Stimulated activated CD8-positive, alpha-beta memory T cell treated with anti-CD3 and anti-CD28 coated beads, Interleukin-2, amount 100 ng/mL, for 48 hours (primary cell): ENCODE results near the gene MAOB.
"Not testable (repeated sequence)": the region's sequence is repeated elsewhere in the genome, so short reads cannot be mapped to it uniquely, and the experiment has no call there.

ENCODE experiments used
- DNase-seq, 2 donors: peaks; one replicate each; pipeline ENCODE4 v3.0.0-alpha.2; 2020; ENCODE audit warnings: low read depth in 2 of 2

MAOB gene

DNA sequence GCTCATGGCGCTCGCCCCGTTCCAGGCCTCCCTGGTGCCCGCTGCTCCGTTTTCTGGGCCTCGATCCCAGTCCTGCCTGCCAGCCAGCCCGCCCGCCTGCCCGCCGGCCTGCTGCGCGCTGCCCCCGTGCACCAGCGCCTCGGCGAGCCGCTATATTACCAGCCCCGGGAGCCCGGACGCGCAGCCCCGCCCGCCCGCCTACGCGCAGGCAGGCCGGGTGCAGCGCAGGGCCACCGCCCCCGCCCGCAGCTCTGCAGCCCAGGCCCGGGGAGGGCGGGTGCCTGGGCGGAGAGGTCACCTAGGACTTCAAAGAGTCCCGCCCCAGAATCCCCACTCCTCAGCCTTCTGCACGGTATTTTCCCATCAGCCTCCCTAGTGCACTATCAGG, at the start of gene MAOB:
Gene MAOB (minus strand): TSS at position 157 of the 388 bp plus-strand sequence. CDS start 151 bp downstream, at position 6.
- DNase-seq, result peak; percentile 4 to 7

DNA sequence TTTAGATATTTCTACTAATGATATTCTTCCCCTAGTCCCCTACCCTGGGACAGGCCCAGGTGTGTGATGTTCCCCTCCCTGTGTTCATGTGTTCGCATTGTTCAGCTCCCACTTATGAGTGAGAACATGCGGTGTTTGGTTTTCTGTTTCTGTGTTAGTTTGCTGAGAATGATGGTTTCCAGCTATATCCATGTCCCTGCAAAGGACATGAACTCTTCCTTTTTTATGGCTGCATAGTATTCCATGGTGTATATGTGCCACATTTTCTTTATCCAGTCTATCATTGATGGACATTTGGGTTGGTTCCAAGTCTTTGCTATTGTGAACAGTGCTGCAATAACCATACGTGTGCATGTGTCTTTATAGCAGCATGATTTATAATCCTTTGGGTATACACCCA, 39.8 kb upstream of the MAOB start:
- DNase-seq, result not testable (repeated sequence)

DNA sequence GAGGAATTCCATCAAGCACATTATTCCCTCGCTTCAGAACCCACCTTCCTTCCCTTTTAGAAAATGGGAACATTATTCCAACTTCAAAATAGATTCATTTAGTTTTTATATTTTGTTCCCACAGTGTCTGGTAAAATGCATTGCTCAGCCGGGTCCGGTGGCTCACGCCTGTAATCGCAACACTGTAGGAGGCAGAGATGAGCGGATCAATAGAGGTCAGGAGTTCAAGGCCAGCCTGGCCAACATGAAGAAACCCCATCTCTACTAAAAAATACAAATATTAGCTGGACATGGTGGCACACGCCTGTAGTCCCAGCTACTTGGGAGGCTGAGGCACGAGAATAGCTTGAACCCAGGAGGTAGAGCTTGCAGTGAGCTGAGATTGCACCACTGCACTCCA, 28.5 kb upstream of the MAOB start:
- DNase-seq, result not testable (repeated sequence)

DNA sequence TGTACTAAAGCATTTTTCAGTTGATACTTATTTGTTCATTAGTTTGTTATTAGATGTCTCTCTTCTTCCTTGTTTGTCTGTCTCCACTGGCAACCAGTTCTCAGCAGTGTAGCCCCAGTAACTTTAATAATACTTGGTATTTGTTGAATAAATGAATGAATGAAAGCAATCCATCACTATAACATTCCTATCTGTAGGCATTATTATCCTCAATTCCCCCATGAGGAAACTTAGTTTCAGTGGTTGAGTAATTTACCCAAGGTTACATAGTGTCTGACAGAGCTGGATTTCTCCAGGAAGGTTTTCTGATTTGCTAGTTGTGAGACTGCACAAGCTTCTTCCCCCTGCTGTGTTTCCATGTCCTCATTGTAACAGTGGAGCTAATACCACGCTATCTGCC, 27.8 kb upstream of the MAOB start:
- no peak for DNase-seq

DNA sequence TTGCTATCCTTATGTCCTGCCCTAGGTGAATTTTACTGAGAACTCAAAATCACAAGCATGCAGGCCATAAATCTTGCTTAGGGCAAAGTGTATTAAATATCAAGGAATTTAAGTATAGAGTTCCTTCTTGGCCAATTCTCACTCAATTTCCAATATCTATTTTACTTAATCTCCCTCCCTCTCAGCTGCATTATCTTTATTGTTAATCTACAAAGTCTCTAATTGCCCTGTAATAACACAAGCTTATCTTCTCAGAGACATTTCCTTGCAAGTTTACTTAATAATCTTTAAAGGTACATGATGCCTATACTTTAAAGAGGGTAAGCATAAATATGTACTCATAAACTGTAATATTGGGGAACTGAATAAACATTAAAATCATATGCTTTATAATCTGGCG, 26.9 kb upstream of the MAOB start:
- DNase-seq, result no peak

DNA sequence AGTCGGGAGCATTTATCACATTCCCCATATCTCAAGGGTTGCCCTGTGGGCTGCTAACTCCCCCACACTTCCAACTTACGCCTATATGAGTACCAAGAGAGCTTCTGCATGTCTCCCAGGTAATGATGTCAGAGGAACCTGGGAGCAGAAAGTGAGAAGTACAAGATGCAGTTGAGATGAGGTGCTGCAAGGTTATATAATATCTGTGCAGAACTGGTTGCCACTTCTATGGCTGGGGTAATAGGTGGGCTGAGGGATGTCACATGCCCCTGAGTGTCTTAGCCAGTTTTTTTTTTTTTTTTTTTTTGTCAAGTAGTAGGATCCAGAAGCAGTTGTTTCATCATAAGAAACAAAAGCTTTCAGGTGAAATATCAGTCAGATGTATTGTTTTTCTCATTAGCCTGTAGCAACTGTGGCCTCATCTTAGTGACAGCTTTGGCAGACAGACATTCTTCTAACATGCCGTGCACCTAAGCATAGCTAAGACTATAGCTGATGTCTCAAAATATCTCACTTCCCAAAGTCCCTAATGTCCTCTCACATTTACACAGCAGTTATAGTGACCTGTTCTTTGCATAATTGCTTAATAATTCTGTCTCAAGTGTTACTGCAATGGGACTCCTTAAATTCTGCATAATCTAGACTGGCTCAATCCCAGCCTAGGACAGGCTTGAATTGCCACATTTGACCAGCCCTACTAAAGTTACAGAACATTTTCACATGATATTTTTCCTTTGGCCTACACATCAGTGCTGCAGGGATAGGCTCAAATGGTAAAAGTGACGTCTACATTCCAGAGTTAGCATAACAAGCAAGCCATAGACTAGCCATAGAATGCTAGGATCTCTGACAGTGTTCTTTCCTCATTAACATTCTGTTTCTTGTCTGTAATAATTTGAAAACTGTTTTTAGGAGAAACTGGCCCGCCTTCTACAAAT, 17.9 kb upstream of the MAOB start:
- DNase-seq, result no peak

DNA sequence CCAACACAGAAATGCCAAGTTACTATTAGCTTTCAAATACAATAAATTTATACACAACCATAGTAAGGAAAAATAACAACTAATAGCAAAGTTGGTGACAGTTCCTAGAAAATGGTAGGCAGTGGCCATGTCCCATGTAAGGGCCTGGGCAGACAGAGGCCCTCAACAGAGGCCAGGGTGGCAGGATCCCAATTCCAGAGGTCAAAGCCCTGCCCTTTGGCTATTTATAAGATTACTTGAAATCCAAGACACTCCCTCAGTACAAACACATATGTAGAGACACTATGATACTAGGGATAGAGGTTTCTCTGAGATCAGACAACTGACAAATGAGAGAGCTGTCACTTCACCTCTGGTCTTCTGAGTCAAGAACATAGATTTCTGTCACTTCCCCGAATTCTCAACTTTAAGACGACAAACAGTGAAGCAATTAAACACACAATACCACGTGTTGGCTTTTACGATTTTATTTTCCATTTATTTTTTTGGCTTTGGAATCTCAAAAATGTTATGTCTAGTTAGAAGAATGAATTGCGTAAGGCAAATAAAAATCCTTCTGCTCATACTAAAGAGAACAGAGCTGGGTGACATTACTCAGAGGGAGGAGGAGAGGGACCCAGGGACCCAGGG, 16.3 kb upstream of the MAOB start:
- no peak for DNase-seq

DNA sequence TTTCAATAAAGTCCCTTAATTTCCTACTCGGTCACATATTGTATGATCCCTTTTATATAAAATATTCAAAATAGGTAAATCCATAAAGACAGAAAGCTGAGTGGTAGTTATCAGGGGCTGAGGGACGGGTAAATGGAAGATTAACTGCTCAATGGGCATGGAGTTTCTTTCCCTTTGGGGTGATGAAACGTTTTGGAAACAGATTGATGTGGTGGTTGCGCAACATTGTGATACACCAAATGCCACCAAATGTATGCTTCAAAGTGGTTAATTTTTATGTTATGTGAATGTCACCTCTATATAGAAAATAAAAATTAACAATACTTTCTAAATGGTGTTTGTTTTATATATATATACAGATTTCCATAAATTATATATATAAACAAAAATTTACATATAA, 15.0 kb upstream of the MAOB start:
- no peak for DNase-seq

DNA sequence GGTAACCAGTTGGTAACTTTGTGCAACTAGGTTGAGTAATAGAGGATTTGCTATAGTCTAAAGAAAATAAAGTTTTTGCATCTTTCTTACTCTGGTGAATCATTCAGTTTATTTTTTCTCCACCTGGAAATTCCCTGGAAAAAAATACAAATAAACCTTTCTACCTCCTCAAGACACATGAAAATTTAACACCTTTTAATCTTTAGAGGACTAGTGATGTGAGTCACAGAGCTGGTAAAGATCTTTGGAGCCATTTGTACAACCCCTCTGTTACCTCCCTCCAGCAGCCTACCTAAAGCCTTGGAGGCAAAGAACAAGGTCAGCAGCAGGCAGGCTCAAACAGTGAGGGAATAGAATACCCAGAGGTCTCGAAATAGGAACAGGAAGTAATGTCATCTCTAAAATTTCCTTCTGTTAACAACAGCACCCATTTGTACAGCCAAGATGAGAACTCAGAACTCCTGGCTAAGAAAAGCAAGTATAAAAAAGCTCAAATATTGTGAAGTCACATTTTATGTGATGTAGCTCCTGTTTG, 10.2 kb upstream of the MAOB start:
- DNase-seq, result no peak

DNA sequence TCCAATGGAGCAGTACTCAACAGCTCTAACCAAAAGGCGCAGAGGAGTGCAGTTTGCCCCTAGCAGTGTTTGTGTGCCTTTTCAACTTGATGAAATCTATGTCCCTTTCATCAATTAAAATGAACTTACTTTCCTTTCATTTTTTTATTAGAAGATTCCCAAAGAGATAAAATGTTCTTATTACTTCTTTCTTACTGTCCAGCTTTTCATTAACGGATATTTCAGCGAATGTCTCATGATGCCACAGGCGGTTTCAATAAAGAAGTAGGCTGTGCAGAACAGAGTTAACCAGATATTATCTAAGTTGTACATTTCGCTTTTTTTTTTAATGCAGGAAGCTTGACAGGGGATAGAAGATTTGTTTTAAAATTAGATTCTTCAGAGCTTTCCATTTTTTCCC, 3.4 kb upstream of the MAOB start:
- no peak for DNase-seq

DNA sequence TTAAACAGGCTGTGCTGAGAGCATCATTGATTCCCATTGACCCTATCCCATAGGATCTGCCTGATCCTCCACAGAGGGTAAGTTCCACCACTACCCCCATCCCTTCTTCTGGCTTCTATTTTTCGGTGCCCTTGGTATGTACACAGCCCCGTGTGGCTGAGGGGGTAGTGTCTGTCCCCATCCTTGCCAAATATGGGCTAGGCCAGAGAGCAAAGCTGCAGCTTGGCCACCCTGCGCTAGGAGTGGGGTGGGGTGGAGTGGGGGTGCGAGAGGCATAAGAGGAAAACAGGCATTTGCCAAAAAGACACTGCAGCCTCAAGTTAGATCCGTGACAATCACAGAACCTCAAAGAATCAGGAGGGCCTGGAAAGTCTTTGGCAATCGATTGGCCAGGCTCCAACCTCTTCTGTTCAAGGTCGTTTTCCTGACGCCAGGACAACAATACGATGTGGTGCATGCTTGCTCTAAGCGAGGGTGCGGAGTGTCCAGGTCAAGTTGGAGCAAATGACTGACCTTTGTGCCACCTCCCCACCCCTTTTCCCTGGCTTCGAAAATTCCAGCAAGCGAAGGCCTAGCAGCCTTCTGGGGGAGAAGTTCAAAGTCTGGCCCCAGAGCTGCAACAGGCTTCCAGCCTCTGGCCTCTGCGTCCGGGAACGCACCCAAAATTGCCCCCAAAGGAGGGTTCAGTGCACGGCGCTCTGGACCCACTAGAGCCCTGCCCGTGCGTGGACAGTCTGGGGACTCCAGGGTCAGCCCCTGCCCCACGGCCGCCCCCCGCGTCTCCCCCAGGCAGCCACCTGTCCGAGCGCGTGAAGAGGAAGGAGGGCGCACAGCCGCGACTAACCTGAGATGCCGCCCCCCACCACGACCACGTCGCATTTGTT, 598 bp downstream of the MAOB start:
- no peak for DNase-seq

DNA sequence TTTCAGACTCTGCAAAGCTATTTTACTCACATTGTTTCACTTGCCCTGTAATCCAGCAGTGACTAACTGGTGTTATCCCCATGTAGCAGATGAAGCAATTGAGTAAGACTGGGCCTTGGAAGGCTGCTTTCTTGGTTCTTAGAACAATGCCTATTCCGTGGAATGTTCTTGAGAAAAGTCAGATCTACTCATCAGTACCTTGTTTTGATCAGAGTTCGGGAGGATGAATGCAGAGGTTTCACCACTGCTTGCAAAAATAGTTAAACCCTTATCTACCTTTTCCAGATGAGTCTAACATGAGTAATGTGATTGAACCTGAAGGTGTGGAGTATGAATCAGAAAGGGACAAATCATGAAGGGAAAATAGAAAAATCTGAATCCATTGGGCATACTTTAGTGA, 1.8 kb downstream of the MAOB start:
- DNase-seq, result no peak

DNA sequence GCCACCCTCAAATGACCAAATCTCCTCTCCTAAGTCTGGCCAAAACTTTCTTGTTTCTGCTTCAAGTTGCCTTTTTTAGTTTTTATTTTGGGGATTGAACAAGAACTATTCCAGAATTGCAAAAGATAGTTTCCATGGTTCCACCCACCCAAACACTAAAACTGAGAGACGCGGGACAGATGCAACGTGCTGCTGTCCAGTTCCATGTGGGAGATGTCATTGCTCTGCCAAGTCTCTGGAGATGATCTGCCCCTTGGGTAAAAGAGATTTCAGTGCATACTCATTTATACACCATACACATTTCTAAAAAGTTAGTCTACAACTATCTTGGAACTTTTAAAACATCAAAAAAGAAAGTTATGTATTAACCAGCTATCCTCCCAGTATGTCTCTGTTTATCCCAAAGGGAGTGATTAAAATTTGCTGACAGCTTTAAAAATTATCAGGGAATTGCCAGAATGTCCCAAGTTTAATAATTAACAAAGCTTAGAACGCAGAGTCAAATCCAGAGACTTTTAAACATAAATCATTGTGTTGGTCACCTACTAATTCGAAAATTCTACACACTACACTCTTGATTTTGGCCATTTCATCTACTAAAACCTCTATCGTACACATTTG, 3.2 kb downstream of the MAOB start:
- no peak for DNase-seq

DNA sequence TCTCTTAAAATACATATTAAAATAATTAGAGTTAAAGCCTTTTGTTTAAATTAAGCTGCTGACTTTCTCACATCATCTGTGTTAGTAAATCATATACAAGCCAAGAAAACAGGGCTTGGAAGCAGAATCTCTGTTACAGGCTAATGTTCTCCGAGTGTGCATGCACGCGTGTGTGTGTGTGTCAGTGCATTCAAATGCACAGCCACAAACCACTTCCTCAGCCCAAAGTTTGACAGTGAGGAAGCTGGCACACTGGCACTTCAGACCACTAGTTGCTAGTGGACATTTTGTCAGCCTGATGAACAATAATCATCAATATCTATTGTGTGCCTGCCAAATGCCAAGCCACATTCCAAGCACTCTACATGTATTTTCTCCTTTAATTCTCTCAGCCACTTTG, 5.6 kb downstream of the MAOB start:
- DNase-seq, result no peak

DNA sequence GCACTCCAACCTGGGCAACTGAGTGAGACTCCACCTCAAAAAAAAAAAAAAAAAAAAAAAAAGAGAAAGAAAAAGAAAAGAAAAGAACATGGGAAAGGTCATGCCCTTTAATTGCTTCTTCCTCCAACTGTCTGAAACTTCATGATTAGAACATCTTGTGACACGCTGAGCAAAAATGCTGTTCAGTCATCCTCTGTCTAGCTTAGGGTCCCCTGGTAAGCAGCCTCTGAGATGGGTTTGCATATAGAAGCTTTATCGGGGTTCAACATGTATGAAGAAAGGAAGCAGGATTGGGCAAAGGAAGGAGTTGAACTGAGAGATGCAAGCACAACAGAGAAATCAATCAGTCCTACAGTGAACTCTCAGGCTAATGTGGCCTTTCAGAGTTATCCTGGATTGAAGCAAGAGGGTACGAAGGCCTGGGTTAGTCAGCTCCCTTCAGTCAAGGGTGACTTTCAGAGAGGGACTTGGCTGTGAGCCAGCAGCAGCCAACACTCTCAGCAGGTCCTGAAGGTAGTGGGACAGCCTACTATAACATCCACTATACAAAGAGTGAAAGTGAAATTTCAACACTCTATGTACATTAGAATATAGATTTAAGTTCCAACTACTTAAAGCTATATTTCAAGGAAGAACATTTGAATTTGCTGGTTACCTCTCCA, 11.4 kb downstream of the MAOB start:
- DNase-seq, result no peak

DNA sequence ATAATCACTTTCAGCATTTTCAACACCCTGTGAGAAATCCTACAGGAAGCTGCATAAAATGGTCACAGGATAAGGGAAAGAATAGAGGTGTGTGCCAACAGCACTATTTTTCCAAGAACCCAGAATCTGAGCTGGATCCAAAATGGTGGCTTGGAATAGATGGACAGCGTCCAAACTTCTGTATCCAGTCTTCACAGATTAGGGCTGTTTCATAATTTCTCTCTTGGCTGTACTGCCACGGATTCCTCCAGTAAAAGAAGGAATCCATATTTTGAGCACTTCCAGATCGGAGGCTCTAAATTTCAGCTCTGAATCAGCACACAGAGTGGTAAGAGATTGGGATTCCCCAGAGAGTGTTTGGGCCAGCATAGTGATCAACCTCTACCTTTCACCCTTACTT, 12.2 kb downstream of the MAOB start:
- DNase-seq, result no peak

DNA sequence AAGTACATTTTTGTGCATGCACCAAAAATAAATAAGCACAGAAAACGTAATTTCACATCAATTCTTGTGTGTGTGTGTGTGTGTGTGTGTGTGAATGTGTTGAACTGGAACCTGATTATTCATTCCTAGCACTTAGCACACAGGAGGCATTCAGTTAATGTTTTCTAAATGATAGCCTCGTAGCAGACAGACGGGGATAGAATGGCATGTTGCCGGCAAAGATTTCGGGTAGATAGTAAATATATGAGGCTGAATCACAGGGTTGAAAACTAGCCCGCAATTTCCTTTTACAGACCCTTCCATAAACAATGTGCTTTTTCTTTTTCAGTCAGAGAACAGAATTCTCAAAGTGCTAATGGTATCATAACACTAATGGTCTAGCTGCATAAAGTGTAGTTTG, 13.5 kb downstream of the MAOB start:
- DNase-seq, result no peak

DNA sequence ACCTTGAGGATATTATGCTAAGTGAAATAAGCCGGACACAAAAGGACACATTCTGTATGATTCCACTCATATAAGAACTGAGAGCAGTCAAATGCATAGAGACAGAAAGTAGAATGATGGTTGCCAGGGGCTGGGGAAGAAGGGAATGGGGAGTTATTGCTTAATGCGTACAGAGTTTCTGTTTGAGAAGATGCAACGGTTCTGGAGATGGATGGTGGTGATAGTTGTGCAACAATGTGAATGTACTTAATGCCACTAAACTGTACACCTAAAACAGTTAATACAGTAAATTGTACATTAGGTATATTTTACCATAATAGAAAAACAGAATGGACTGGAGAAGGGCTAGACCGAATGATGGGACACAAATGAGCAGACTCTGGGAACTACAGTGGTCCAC, 15.8 kb downstream of the MAOB start:
- DNase-seq, result no peak

DNA sequence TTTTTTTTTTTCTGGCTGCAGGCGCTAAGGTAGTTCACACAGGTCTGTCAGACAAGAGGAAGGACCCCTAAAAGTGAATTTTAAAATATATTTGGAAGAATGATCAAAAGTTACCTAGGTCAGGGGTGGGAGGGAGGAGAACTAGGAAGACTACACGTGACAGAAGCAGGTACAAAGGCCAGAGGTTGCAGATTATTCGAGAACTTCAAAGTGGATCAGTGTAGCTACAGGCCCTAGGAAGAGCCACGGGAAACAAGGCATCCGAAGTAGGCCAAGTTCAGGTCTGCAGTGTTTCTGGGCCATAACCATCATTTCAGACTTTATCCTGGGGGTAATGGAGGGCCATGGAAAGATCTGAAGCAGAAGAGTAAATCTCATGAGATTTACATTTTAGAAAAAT, 16.5 kb downstream of the MAOB start:
- DNase-seq, result no peak

DNA sequence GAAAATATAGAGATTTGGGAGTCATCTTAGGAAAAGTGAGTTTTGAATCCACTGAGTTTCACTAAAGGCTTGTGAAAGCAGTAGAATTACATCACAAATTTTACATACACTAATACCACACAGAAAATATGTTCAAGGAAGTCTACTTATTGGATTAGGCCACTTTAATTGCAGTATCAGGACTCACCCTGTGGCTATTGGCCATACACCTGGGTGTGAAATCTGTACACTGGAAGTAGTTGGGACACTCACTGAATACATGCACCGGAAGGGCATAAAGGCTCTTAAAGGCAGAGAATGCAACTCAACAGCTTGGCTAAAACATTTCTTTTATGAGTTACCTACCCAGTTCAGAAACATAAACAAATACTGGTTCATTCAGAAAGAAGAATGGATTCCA, 19.8 kb downstream of the MAOB start:
- DNase-seq, result no peak

DNA sequence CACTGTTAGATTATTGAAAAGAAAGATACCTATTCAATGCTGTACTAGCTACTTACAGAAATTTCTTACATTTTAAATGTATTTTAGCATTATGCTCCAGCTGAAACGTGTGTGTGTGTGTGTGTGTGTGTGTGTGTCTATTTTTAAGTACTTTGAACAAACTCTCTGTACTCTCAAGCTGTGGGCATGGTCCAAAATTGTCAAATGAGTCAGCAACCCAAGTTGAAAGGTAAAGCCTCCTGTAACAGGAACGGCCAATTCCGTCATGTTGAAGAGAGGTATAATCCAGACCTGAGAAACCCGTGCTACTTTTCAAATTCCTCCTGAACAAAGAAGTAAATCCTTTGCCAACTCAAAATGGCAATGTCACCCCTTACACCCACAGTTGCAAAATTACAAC, 20.5 kb downstream of the MAOB start:
- DNase-seq, result no peak
